H9 (cell line): ENCODE data around the gene SP6. TPM values are rescaled to one million over a fixed set of nuclear protein-coding genes. Genes with fewer than 3 reads are reported as not detected.

Experiments
- DNase-seq: peaks from one replicate; pipeline ENCODE4 v3.0.0-alpha.2; 2017
- H2AFZ ChIP-seq: one replicate; pipeline ENCODE4 v1.6.1; 2013; ENCODE audit warnings: mild to moderate bottlenecking, low read length, control low read depth, moderate library complexity
- H2AK5ac ChIP-seq: 2 replicates; pipeline ENCODE4 v1.6.1; 2013; ENCODE audit warnings: low read length, control low read depth, mixed read lengths; ENCODE audit not compliant: insufficient read length
- H2BK120ac ChIP-seq: one replicate; pipeline ENCODE4 v1.6.1; 2013; ENCODE audit warnings: low read depth, mild to moderate bottlenecking, low read length, control low read depth, inconsistent platforms; ENCODE audit not compliant: poor library complexity, severe bottlenecking
- H2BK12ac ChIP-seq: 2 replicates; pipeline ENCODE4 v1.6.1; 2013; ENCODE audit warnings: low read length, control low read depth, mixed read lengths, low read depth; ENCODE audit not compliant: insufficient read length
- H2BK15ac ChIP-seq: 2 replicates; pipeline ENCODE4 v1.6.1; 2013; ENCODE audit warnings: low read depth, low read length, control low read depth
- H2BK20ac ChIP-seq: one replicate; pipeline ENCODE4 v1.6.1; 2013; ENCODE audit warnings: low read depth, mild to moderate bottlenecking, low read length, control low read depth, inconsistent platforms; ENCODE audit not compliant: poor library complexity, severe bottlenecking
- H2BK5ac ChIP-seq: 2 replicates; pipeline ENCODE4 v1.6.1; 2013; ENCODE audit warnings: low read length, control low read depth, mixed read lengths; ENCODE audit not compliant: insufficient read length
- H3K14ac ChIP-seq: 2 replicates; pipeline ENCODE4 v1.6.1; 2013; ENCODE audit warnings: low read length, control low read depth; ENCODE audit not compliant: insufficient read depth
- H3K18ac ChIP-seq: 2 replicates; pipeline ENCODE4 v1.6.1; 2013; ENCODE audit warnings: low read depth, mild to moderate bottlenecking, mixed read lengths, low read length, control low read depth; ENCODE audit not compliant: insufficient read length
- H3K23ac ChIP-seq: 2 replicates; pipeline ENCODE4 v1.6.1; 2013; ENCODE audit warnings: low read length, control low read depth, mixed read lengths, low read depth; ENCODE audit not compliant: insufficient read length
- H3K23me2 ChIP-seq: 2 replicates; pipeline ENCODE4 v1.6.1; 2013; ENCODE audit warnings: low read depth, mild to moderate bottlenecking, mixed read lengths, low read length, control low read depth; ENCODE audit not compliant: insufficient read length, poor library complexity, severe bottlenecking
- H3K27ac ChIP-seq: 2 replicates; pipeline ENCODE4 v1.5.1; 2013; ENCODE audit warnings: low read length, control low read depth, mixed read lengths, low read depth; ENCODE audit not compliant: insufficient read length
- H3K27me3 ChIP-seq: 2 replicates; pipeline ENCODE4 v1.6.1; 2013; ENCODE audit warnings: low read length, control low read depth, inconsistent platforms; ENCODE audit not compliant: insufficient read depth
- H3K4ac ChIP-seq: 2 replicates; pipeline ENCODE4 v1.6.1; 2013; ENCODE audit warnings: low read depth, mild to moderate bottlenecking, control low read depth, inconsistent platforms, low read length, moderate library complexity
- H3K4me1 ChIP-seq: 2 replicates; pipeline ENCODE4 v1.6.1; 2013; ENCODE audit warnings: low read length, control low read depth, inconsistent platforms; ENCODE audit not compliant: insufficient read depth
- H3K4me2 ChIP-seq: 2 replicates; pipeline ENCODE4 v1.6.1; 2013; ENCODE audit warnings: low read length, control low read depth, mixed read lengths; ENCODE audit not compliant: insufficient read length, insufficient read depth
- H3K56ac ChIP-seq: 2 replicates; pipeline ENCODE4 v1.6.1; 2013; ENCODE audit warnings: low read depth, mild to moderate bottlenecking, mixed read lengths, low read length, control low read depth; ENCODE audit not compliant: insufficient read length
- H3K79me1 ChIP-seq: 2 replicates; pipeline ENCODE4 v1.6.1; 2013; ENCODE audit warnings: low read depth, mild to moderate bottlenecking, moderate library complexity, low read length, control low read depth, inconsistent platforms; ENCODE audit not compliant: insufficient read depth, poor library complexity, severe bottlenecking
- H3K79me2 ChIP-seq: 2 replicates; pipeline ENCODE4 v1.6.1; 2013; ENCODE audit warnings: low read length, control low read depth, inconsistent platforms; ENCODE audit not compliant: insufficient read depth
- H3K9ac ChIP-seq: 2 replicates; pipeline ENCODE4 v1.6.1; 2013; ENCODE audit warnings: low read length, control low read depth, mixed read lengths; ENCODE audit not compliant: insufficient read length; ENCODE audit errors: extremely low read depth
- H3K9me3 ChIP-seq: one replicate; pipeline ENCODE4 v1.6.1; 2013; ENCODE audit warnings: low read depth, low read length, inconsistent platforms; ENCODE audit not compliant: control insufficient read depth
- H3T11ph ChIP-seq: one replicate; pipeline ENCODE4 v1.6.1; 2013; ENCODE audit warnings: mild to moderate bottlenecking, low read length, control low read depth, inconsistent platforms
- H4K20me1 ChIP-seq: one replicate; pipeline ENCODE4 v1.6.1; 2013; ENCODE audit not compliant: control insufficient read depth, insufficient read length, insufficient read depth
- H4K5ac ChIP-seq: 2 replicates; pipeline ENCODE4 v1.6.1; 2013; ENCODE audit warnings: low read depth, mild to moderate bottlenecking, mixed read lengths, low read length, control low read depth; ENCODE audit not compliant: insufficient read length
- H4K8ac ChIP-seq: replicated peaks from 2 replicates; pipeline ENCODE4 v1.6.1; 2013; ENCODE audit warnings: low read length, control low read depth, mixed read lengths, low read depth; ENCODE audit not compliant: insufficient read length
- H4K91ac ChIP-seq: 2 replicates; pipeline ENCODE4 v1.6.1; 2013; ENCODE audit warnings: low read depth, mild to moderate bottlenecking, moderate library complexity, mixed read lengths, low read length, control low read depth; ENCODE audit not compliant: insufficient read length
- H3K27ac Mint-ChIP-seq, 3 experiments: 2 replicates in 2 of 3; 3 replicates in 1 of 3; pipeline ENCODE4 v1.8.0; 2020 to 2021; ENCODE audit warnings: mixed read lengths in 3 of 3, mild to moderate bottlenecking in 1 of 3, moderate library complexity in 1 of 3
- H3K27me3 Mint-ChIP-seq: 2 replicates; pipeline ENCODE4 v1.8.0; 2021; ENCODE audit warnings: low read depth, mild to moderate bottlenecking, moderate library complexity, mixed read lengths
- H3K36me3 Mint-ChIP-seq, 3 experiments: 2 replicates in 2 of 3; 3 replicates in 1 of 3; pipeline ENCODE4 v1.8.0; 2020 to 2021; ENCODE audit warnings: low read depth in 3 of 3, mixed read lengths in 3 of 3; ENCODE audit not compliant: insufficient read depth in 1 of 3
- H3K4me1 Mint-ChIP-seq, 2 experiments: 2 replicates each; pipeline ENCODE4 v1.8.0; 2020; ENCODE audit warnings: mixed read lengths in 2 of 2
- H3K4me3 Mint-ChIP-seq, 2 experiments: 2 replicates in 1 of 2; 3 replicates in 1 of 2; pipeline ENCODE4 v1.8.0; 2020 to 2021; ENCODE audit warnings: mild to moderate bottlenecking in 2 of 2, mixed read lengths in 2 of 2, moderate library complexity in 1 of 2
- H3K9me3 Mint-ChIP-seq, 2 experiments: 2 replicates in 1 of 2; 3 replicates in 1 of 2; pipeline ENCODE4 v1.8.0; 2020; ENCODE audit warnings: mild to moderate bottlenecking in 2 of 2, mixed read lengths in 2 of 2, moderate library complexity in 1 of 2
- WGBS: extraction: QIAGEN DNeasy Blood & Tissue Kit; methylation state at CpG from one replicate; pipeline ENCODE4 v1.1.7; 2013; ENCODE audit warnings: missing lambda C conversion rate, low lambda C conversion rate, mixed read lengths; ENCODE audit not compliant: insufficient read length; ENCODE audit errors: extremely low coverage; 5-methylcytosine and 5-hydroxymethylcytosine counted together
- total RNA-seq: library from RNA; stranded (reverse); gene quantifications from 2 replicates; pipeline ENCODE4 v1.2.1, GENCODE V29; 2021
- TF ChIP-seq, protein P1 (sequence below): fragments of 200-600 bp; sonication (generic); conservative IDR thresholded peaks from 3 replicates; pipeline ENCODE4 v1.8.0; 2021; ENCODE audit warnings: antibody characterized with exemption, mild to moderate bottlenecking

The SP6 gene
- total RNA-seq, 1 experiment from 2014 or later, result 0.90 TPM

DNA sequence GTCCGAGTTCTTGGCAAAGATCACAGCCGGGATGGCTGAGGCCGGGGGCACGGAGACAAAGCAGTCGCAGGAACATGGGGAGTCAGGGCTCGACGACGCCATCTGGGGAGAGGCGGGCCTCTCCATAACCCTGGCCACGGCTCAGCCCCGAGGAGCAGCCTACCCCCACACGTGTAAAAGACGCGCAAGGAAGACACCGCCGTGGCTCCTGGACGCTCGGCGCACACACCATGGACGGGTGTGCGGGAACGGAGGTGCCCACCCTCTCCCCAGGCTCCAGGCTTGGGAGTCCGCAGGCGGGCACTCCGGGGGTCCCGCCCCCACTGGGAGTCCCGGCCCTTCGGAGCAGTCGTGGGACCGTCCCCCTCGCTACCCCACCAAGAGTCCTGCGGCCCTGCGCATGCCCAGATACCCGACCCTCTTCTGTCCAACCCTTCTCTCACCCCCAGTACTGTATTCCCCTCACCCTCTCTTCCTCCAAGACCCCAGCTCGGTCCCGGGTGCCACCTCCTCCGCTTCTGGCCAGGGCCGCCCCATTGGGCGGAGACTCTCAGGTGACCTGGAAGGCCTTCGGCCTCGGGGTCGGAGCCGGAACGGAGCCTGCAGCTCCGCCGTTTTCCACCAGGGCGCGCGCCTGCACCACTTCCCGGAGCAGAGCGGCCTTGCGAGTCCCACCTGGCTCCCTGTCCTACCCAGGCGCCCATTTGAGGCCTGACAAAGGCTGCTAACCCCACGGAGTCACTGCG, 10.0 kb downstream of the SP6 start, which contains the start of gene SCRN2:
TSS of gene SCRN2 (minus strand) at position 532 of the 746 bp plus-strand sequence. CDS start at position 102, 430 bp downstream.
- H4K8ac ChIP-seq, result no peak within 1 kb of the TSS
- peak within 1 kb of the TSS in 2 of 3 experiments; percentile 76 to 91; a peak in 3 of 7 replicates for H3K27ac Mint-ChIP-seq
- H3K9me3 ChIP-seq, result no peaks in the 10 kb centered on the region
- H2AK5ac ChIP-seq, result no peak within 1 kb of the TSS
- no peaks in the 10 kb centered on the region; the same call in 1 of the 2 replicates for H3K79me2 ChIP-seq
- H3K4me3 Mint-ChIP-seq, result peak within 1 kb of the TSS; percentile 93 to 97
- no peak within 1 kb of the TSS for H3K4ac ChIP-seq
- peak; percentile 99 for DNase-seq
- no peak within 1 kb of the TSS for H3K27ac ChIP-seq
- peak within 1 kb of the TSS; percentile 70 for H3K4me2 ChIP-seq
- H3K23ac ChIP-seq, result no peak within 1 kb of the TSS
- H3K18ac ChIP-seq, result no peak within 1 kb of the TSS
- H2AFZ ChIP-seq, result no peak within 1 kb of the TSS
- no peak within 1 kb of the TSS for H3K56ac ChIP-seq
- peaks cover 0 to 15% (median 9%) of the 10 kb centered on the region in 3 experiments; a peak in 5 of 7 replicates for H3K36me3 Mint-ChIP-seq
- H2BK12ac ChIP-seq, result no peak within 1 kb of the TSS
- peak within 1 kb of the TSS; percentile 0 for H3K9ac ChIP-seq
- H3K27me3 ChIP-seq, result peaks cover 5% of the 10 kb centered on the region; the same call in 1 of the 2 replicates
- H2BK120ac ChIP-seq, result no peak within 1 kb of the TSS
- no peak within 1 kb of the TSS; the same call in 1 of the 2 replicates for H3K14ac ChIP-seq
- H3K9me3 Mint-ChIP-seq, result no peaks in the 10 kb centered on the region
- no peaks in the 10 kb centered on the region for H3K79me1 ChIP-seq
- H4K5ac ChIP-seq, result no peak within 1 kb of the TSS
- H2BK5ac ChIP-seq, result no peak within 1 kb of the TSS
- H3K27me3 Mint-ChIP-seq, result peaks cover 23% of the 10 kb centered on the region
- H4K20me1 ChIP-seq, result no peaks in the 10 kb centered on the region
- H4K91ac ChIP-seq, result no peak within 1 kb of the TSS
- no peaks in the 10 kb centered on the region; the same call in 1 of the 2 replicates for H3K4me1 ChIP-seq
- H3K4me1 Mint-ChIP-seq, result peaks cover 22 to 40% of the 10 kb centered on the region in 2 experiments
- WGBS, result no CpG with 5 or more reads among the region's 55 CpGs
- H2BK15ac ChIP-seq, result no peak within 1 kb of the TSS
- TF ChIP-seq, protein P1, sequence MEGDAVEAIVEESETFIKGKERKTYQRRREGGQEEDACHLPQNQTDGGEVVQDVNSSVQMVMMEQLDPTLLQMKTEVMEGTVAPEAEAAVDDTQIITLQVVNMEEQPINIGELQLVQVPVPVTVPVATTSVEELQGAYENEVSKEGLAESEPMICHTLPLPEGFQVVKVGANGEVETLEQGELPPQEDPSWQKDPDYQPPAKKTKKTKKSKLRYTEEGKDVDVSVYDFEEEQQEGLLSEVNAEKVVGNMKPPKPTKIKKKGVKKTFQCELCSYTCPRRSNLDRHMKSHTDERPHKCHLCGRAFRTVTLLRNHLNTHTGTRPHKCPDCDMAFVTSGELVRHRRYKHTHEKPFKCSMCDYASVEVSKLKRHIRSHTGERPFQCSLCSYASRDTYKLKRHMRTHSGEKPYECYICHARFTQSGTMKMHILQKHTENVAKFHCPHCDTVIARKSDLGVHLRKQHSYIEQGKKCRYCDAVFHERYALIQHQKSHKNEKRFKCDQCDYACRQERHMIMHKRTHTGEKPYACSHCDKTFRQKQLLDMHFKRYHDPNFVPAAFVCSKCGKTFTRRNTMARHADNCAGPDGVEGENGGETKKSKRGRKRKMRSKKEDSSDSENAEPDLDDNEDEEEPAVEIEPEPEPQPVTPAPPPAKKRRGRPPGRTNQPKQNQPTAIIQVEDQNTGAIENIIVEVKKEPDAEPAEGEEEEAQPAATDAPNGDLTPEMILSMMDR, result peak; percentile 98
- H2BK20ac ChIP-seq, result no peak within 1 kb of the TSS
- H3T11ph ChIP-seq, result no peak within 1 kb of the TSS
- peaks cover 3% of the 10 kb centered on the region for H3K23me2 ChIP-seq
